Transverse colon (tissue), 4 donors: ENCODE data around the gene PHB1.

Experiments
- CTCF ChIP-seq, 5 experiments: fragments of 200-600 bp in 3 of 5; fragments of 450-650 bp in 2 of 5; sonication (generic) in 3 of 5; IDR thresholded peaks; 1 replicate in 2 of 5; 2 replicates in 3 of 5; pipeline ENCODE4 v1.5.1; 2016 to 2017; ENCODE audit warnings: antibody characterized with exemption in 5 of 5, inconsistent platforms in 3 of 5, mild to moderate bottlenecking in 2 of 5, moderate library complexity in 1 of 5
- POLR2A ChIP-seq: fragments of 450-650 bp; IDR thresholded peaks from one replicate; pipeline ENCODE4 v1.6.1; 2016; ENCODE audit warnings: antibody characterized with exemption, mild to moderate bottlenecking, moderate library complexity
- POLR2AphosphoS5 ChIP-seq, 3 donors: sonication (generic); formaldehyde crosslinking; IDR thresholded peaks; one replicate each; pipeline ENCODE4 v1.6.1; 2016; ENCODE audit warnings: antibody characterized with exemption in 3 of 3

GRCh38 chr17:49359990-49360795 lies 54.5 kb downstream of the PHB1 start:
- TF ChIP-seq CTCF (IDR thresholded peaks at IDR 0.05) (no peak), POLR2A (no peak), POLR2AphosphoS5 (IDR thresholded peaks at IDR 0.05) (peak in 1 of 3 donors; percentile 35)
